ENCODE results near the gene PRMT5.

DNA sequence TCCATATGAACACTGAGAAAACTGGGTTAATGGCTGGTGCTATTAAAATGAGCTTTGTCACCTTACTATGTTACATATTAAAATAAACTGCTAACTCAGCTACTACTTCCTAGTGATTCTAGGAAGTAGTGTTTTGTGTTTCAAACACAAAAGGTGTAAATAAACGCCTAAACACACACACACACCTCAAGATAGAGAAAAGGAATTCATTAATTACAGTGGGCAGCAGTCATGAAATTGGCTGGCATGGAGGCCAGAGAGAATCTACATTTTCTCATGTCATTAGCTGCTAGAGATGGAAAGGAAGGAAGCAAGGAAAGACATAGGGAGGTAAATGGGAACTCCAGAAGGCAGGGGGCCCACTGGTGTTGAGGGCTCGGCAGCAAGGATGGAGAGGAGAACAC is 787 bp upstream of the PRMT5 start:
- TF ChIP-seq, protein P1, sequence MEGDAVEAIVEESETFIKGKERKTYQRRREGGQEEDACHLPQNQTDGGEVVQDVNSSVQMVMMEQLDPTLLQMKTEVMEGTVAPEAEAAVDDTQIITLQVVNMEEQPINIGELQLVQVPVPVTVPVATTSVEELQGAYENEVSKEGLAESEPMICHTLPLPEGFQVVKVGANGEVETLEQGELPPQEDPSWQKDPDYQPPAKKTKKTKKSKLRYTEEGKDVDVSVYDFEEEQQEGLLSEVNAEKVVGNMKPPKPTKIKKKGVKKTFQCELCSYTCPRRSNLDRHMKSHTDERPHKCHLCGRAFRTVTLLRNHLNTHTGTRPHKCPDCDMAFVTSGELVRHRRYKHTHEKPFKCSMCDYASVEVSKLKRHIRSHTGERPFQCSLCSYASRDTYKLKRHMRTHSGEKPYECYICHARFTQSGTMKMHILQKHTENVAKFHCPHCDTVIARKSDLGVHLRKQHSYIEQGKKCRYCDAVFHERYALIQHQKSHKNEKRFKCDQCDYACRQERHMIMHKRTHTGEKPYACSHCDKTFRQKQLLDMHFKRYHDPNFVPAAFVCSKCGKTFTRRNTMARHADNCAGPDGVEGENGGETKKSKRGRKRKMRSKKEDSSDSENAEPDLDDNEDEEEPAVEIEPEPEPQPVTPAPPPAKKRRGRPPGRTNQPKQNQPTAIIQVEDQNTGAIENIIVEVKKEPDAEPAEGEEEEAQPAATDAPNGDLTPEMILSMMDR (IDR thresholded peaks at IDR 0.05): no peak
- no peak for TF ChIP-seq POLR2AphosphoS5 (IDR thresholded peaks at IDR 0.05; ENCODE audit: insufficient read depth in 1 of 2, low read depth in 1 of 2)
